DOHH2 (cell line): ENCODE results near the gene MDN1.

Experiments
- H3F3A ChIP-seq: fragments of 200-600 bp; sonication (generic), shearing (Covaris generic); 2 replicates; pipeline ENCODE4 v1.6.0; 2016; ENCODE audit warnings: antibody characterized with exemption, mild to moderate bottlenecking; ENCODE audit not compliant: control insufficient read depth, insufficient read depth
- H3K27ac ChIP-seq: fragments of 200-600 bp; sonication (generic); 2 replicates; pipeline ENCODE4 v1.5.1; 2014; ENCODE audit warnings: low read depth, mild to moderate bottlenecking, low read length, moderate library complexity
- H3K27me3 ChIP-seq: fragments of 200-600 bp; sonication (generic); 2 replicates; pipeline ENCODE4 v1.6.1; 2014; ENCODE audit warnings: mild to moderate bottlenecking, low read length, mixed read lengths; ENCODE audit not compliant: control insufficient read depth
- H3K36me3 ChIP-seq: fragments of 200-600 bp; sonication (generic); 2 replicates; pipeline ENCODE4 v1.6.1; 2014; ENCODE audit warnings: mild to moderate bottlenecking, low read length, moderate library complexity, mixed read lengths; ENCODE audit not compliant: control insufficient read depth
- H3K4me1 ChIP-seq: fragments of 200-600 bp; sonication (generic); 2 replicates; pipeline ENCODE4 v1.6.1; 2014; ENCODE audit warnings: mild to moderate bottlenecking, low read length, mixed read lengths; ENCODE audit not compliant: control insufficient read depth
- H3K4me2 ChIP-seq: fragments of 200-600 bp; sonication (generic); 2 replicates; pipeline ENCODE4 v1.6.0; 2014; ENCODE audit warnings: mild to moderate bottlenecking, low read length, moderate library complexity
- H3K4me3 ChIP-seq: fragments of 200-600 bp; sonication (generic); 2 replicates; pipeline ENCODE4 v1.5.1; 2014; ENCODE audit warnings: mild to moderate bottlenecking, low read length, mixed read lengths
- H3K79me2 ChIP-seq: fragments of 200-600 bp; sonication (generic); 2 replicates; pipeline ENCODE4 v1.6.1; 2014; ENCODE audit warnings: mild to moderate bottlenecking, low read length, mixed read lengths; ENCODE audit not compliant: control insufficient read depth
- H3K9me2 ChIP-seq: fragments of 200-600 bp; sonication (generic); replicated peaks from 2 replicates; pipeline ENCODE4 v1.6.1; 2014; ENCODE audit warnings: mild to moderate bottlenecking, low read length, mixed read lengths; ENCODE audit not compliant: control insufficient read depth
- H3K9me3 ChIP-seq: fragments of 200-600 bp; sonication (generic); 2 replicates; pipeline ENCODE4 v1.6.1; 2014; ENCODE audit warnings: antibody characterized with exemption, low read length, mixed read lengths; ENCODE audit not compliant: control insufficient read depth, insufficient read depth
- H4K20me1 ChIP-seq: fragments of 200-600 bp; sonication (generic); 2 replicates; pipeline ENCODE4 v1.6.0; 2014; ENCODE audit warnings: low read depth, mild to moderate bottlenecking, antibody characterized with exemption, low read length, moderate library complexity; ENCODE audit not compliant: control insufficient read depth, insufficient read depth
- CTCF ChIP-seq: fragments of 200-600 bp; sonication (generic); IDR thresholded peaks from one replicate; pipeline ENCODE4 v1.5.1; 2014; ENCODE audit warnings: antibody characterized with exemption, mild to moderate bottlenecking, low read depth, low read length; ENCODE audit not compliant: poor library complexity, severe bottlenecking
- EZH2phosphoT487 ChIP-seq: fragments of 200-600 bp; sonication (generic); IDR thresholded peaks from 2 replicates; pipeline ENCODE4 v1.6.1; 2017; ENCODE audit warnings: borderline replicate concordance, mild to moderate bottlenecking, antibody characterized with exemption, low read length, moderate library complexity, mixed read lengths

MDN1 gene

GRCh38 chr6:89836639-89837222 lies 17.1 kb upstream of the MDN1 start:
- Histone ChIP-seq H3K79me2 (peaks cover 90% of the 10 kb centered on the region), H3K4me1 (peaks cover 49% of the 10 kb centered on the region), H3K4me3 (no peak overlapping the region), H3K27ac (no peak overlapping the region), H3K9me2 (no peaks in the 10 kb centered on the region), H3K4me2 (peak overlapping the region; percentile 54; the same call in 1 of the 2 replicates), H4K20me1 (no peaks in the 10 kb centered on the region), H3K27me3 (no peaks in the 10 kb centered on the region), H3F3A (peaks cover 8% of the 10 kb centered on the region), H3K36me3 (peaks cover 70% of the 10 kb centered on the region), H3K9me3 (no peaks in the 10 kb centered on the region)
- TF ChIP-seq EZH2phosphoT487: no peak
- no peak for TF ChIP-seq CTCF

GRCh38 chr6:89834884-89835792 lies 15.5 kb upstream of the MDN1 start:
- Histone ChIP-seq H3K27ac (peak overlapping the region; percentile 70), H3K9me3 (no peaks in the 10 kb centered on the region), H3K36me3 (peaks cover 79% of the 10 kb centered on the region), H3K9me2 (no peaks in the 10 kb centered on the region), H3K27me3 (no peaks in the 10 kb centered on the region), H3K4me2 (peak overlapping the region; percentile 54), H3F3A (peaks cover 8% of the 10 kb centered on the region), H3K4me1 (peaks cover 57% of the 10 kb centered on the region), H3K4me3 (peak overlapping the region; percentile 47), H4K20me1 (no peaks in the 10 kb centered on the region), H3K79me2 (peaks cover 90% of the 10 kb centered on the region)
- TF ChIP-seq CTCF (no peak), EZH2phosphoT487 (no peak)

GRCh38 chr6:89830170-89830809 lies 10.7 kb upstream of the MDN1 start:
- no peaks in the 10 kb centered on the region for H3K9me3 ChIP-seq
- no peaks in the 10 kb centered on the region for H3K9me2 ChIP-seq
- H3K27me3 ChIP-seq: no peaks in the 10 kb centered on the region
- H3K79me2 ChIP-seq: peaks cover 49% of the 10 kb centered on the region
- peak overlapping the region; percentile 84 for H3K4me2 ChIP-seq
- no peaks in the 10 kb centered on the region for H4K20me1 ChIP-seq
- peak overlapping the region; percentile 71 for H3K27ac ChIP-seq
- TF ChIP-seq CTCF (no peak), EZH2phosphoT487 (no peak)
- H3K36me3 ChIP-seq: peaks cover 46% of the 10 kb centered on the region
- peaks cover 41% of the 10 kb centered on the region for H3K4me1 ChIP-seq
- peaks cover 11% of the 10 kb centered on the region for H3F3A ChIP-seq
- peak overlapping the region; percentile 88 for H3K4me3 ChIP-seq
